Fibroblast of skin of right biceps (primary cell): ENCODE results near the gene DGKD.

Experiments used
- DNase-seq: peaks from one replicate; pipeline ENCODE4 v3.0.0-alpha.2; 2013

The DGKD gene

DNA sequence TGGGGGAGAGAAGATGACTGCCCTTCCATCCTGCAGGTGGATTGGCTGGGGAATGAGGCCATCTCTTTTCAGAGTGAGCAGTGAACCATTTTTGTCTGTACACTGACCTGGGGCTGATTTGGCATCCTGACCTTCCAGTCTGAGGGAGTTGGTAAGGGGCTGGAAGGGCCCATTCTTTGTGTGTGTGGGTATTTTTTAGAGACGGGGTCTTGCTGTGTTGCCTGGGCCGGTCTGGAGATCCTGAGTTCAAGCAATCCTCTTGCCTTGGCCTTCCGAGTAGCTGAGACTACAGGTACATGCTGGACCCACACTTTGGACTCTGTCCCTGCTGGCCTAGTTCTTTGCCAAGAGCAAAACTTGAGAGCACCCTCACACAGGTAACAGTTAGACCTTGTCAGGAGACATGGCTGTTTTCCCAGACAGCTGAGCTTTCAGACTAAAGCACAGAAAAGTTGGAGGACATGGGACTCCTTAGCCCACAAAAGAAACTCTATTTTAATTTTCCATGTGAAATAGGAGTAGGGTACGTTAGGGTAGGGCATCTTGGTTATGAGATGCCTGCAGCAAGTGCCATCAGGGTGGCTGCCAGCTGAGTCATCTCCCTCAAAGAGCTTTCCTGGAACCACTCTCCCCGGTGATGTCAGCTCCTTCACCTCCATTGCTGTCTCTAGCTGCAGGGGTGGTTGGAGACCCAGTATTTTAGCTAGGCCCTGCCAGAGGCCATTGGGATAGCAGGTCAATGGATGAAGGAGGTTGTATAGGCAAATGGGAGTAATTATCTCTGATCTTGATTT is 60.7 kb downstream of the DGKD start:
- DNase-seq: peak; percentile 19

DNA sequence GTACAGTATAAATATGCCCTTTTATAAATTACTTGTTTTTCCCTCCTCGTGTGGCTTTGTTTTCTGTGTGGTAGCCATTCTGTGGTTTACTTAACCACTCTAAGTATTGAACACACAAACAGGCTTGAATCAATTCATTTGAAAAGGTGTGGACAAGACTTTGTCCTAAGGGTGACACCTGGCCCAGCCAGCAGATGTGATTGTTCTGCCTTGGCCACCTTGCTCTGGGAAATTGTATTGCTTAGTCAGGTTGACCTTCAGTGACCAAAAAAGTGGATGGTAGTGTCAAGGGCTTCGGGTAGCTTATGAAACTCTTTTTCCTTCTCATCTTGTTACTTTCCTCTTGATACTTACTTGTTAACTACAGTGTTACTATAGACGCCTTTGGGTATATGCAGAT is 61.9 kb downstream of the DGKD start:
- no peak for DNase-seq

DNA sequence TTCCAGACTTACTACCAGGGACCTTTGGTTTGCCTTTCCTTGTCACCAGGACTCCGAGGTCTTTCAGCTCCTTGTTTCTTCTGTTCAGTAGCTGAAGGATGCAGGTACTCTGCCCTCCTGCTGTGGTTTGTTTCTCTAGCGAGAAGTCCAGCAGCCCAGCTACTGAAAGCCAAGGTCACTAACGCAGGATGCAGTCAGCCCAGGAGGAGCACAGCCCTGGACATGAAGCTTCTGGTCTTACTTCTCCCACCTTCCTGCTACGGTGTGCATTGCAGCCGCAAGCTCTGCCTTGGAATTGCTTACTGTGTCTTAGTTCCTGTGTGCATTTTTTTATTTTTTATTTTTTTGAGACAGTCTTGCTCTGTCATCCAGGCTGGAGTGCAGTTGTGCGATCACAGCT is 62.4 kb downstream of the DGKD start:
- DNase-seq: no peak

DNA sequence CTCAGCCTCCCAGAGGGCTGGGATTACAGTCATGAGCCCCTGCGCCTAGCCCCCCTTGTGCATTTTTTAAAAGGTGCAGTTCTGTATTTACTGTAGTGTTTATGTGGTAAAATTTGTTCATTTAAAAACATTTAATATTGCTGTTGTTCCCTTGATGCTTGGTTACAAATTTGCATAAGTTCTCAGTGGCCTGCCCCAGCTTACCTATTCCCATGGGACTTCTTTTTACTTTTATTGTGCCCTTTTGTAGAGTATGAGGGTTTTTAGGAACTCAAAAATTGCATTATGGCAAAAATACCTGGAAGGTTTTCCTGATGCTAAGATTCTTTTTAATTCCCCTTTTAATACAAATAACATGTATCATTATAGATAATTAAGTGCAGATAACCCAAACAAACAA is 63.0 kb downstream of the DGKD start:
- no peak for DNase-seq

DNA sequence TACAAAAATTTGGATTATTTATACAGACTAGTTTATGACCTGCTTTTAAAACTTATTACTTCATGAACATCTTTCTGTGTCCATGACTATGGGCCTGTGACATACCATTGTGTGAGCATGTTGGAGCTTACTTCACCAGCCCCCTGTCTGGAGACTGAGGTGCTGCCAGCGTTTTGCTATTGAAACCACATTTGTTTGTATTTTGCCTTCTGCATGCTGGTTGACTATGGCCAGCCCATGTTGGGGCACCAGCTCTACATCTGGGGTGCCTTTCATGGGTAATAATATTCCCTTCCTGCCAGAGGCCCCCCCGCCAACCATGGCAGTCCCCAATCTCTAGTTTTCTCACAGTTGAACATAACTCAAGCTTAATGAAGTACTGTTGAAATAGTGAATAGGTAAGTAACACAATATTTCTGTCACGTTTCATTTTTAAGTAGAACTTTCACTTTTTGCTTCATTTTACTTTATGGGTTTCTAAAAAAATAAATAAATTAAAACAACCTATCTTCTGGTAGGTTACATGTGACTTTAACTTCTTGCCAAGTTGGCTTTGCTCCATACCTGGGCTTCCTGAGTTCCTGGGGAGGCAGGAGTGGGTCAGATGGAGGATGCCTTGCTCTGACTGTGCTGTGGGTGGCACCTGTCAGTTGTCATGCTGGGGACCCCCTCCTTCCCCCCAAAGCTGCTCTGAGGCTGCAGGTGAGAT is 63.9 kb downstream of the DGKD start:
- no peak for DNase-seq

DNA sequence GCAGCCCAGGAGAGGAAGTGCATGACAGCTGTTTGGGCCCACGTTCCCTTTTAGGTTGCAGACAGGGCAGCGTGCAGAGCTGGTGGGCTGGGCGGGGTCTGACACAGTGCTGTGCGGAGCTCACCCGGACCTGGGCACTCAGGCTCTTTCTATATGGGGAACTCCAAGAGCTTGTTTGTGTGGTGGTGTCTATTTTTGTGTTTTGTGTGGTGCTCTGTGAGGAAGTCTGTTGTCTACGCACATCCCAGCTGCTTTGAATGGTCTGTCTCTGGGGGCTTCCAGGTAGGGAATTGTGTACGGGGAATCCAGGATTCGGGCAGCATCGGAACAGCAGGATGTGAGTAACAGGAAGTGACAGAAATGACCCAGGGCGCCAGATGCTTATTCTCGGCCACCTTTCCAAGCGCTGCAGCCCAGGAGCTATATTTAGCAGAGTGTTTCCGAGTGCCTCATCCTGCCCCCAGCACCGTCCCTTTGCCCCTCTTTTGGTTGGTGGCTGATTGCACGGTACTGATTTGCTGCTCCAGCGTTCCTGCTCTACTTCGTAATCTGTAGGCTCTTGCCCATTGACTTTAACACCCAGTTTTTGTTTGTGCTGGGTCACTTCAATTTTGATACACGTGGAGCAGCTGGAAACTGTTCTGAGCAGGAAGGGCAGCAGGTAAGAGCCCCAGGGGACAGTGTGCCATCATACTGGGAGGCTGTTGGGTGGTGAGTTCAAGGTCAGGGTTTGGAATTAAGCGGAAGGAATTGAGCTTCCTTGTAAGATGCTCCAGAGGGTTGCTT is 64.7 kb downstream of the DGKD start:
- peak; percentile 59 for DNase-seq

DNA sequence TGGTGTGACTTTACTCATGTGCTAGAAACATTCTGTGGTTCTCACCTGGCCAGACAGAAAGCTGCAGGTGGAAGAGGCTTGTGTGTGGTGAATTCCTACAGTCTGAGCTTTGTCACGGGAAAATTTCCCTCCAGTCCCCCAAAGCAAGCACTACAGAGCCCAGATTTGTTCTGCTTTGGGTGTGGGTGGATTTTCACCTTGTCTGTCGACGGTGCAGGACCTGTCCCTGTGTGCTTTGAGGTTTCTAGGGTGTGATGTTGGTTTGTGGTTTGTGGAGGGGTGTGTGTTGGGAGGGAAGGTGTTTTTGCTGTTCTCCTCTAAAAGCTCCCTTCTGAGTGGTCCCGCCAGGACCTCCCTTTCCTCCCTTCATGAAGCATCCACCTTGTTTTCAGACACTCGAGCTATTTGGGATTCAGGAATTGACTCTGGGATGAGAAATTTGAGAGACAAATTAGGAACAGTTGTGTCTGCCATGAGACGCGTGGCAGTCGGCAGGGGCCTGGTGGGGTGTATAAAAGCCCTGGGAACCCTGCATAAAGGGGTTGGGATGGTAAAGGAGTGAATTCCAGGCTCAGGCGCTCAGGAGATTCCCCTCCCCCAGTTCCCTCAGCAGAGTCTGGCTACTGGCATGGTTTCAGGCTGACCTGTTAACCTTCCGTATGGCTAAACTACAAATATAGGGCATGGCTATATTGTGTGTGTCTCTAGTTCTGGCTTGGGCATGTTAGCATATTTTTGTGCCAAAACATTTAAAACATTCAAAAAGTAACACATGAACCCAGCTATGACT is 65.5 kb downstream of the DGKD start:
- peak; percentile 7 for DNase-seq

DNA sequence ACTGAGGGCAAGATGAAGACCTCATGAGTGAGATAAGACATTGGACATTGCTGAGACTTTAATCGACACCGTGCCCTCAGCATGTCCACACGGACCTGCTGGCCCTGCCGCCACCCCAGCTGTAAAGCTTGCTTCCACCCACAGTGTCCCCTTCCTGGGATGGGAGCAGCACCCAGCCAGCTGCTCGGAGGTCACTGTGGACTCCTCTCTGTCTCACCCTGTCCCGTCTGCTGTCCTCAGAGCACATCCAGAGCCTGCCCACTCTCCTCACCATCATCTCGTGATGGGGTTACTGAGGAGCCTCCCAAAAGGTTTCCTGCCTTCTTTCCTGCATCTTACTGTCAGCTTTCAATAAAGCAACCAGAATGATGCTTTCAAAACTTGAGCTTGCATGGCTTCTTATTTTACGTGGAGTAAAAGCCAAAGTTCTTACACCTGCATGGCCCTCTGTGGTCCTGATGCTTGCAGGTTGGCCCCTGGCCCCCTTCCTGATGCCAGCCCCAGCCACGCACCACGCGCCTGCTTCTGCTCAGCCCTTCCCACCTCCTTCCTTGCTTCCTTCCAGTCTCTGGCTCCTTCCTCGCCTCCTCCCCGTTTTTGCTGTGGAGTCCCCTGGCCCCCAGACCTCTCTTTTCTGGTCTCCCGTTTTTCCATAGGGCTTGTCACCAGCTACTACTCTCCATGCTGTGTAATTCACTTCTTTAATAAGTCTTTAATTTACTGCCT is 67.0 kb downstream of the DGKD start:
- no peak for DNase-seq

DNA sequence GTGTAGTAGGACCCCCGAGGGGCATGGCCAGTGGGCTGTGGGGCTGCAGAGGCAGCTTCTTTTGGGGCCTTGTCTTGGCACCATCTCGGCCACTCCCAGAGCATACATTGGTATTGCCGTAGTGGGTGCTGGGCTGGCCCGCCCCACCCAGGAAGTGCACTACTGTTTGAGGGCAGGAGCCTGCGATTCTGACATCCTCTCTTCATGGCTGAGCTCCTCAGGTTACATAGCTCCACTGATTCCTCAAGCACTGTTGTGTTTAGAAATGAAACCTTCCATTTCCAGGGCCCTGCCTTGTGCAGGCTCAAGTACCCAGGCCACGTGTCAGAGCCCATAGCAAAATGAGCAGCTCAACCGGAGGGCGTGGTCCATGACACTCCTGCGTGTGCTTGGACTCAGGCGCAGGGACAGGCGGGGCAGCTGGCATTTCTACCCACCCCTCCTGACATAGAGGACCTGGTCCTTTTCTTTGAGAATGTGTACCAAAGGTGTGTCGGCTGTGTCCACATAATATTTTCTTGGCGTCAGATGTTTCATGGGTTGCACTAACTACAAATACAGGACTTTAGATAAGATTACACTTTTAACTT is 67.9 kb downstream of the DGKD start:
- no peak for DNase-seq

DNA sequence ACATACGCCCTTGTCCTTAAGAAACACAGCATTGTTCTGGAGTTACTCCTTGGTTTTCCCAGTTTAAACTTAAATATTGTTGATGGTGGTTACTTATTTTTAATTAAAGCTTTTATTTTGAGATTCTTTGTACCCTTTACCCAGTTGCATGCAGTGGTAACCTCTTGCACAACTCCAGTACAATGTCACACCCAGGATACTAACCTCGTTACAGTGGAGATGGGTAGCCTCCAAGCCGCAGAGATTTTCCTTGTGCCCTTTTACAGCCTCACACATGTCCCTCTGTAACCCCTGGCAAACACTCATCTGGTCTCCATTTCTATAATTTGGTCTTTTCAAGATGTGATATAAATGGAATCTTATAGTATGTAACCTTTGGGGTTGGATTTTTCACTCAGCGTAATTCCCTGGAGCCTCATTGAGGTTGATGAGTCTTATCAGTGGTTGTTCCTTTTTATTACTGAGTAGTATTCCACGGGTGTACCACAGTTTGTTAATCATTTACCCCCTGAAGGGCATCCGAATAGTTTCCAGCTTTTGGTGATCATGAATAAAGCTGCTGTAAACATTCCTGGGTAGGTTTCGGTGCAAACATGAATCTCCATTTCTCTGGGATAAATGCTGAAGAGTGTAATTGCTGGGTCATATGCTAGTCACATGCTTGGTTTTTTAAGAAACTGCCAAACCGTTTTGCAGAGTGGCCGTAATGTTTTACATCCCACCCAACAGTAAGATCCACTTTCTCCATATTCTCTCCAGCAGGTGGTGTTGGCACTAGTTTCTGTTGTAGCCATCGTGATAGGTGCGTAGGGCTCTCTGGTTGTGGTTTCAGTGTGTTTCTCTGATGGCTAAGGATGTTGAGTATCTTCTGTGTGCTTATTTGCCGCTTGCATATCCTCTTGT is 68.6 kb downstream of the DGKD start:
- no peak for DNase-seq

DNA sequence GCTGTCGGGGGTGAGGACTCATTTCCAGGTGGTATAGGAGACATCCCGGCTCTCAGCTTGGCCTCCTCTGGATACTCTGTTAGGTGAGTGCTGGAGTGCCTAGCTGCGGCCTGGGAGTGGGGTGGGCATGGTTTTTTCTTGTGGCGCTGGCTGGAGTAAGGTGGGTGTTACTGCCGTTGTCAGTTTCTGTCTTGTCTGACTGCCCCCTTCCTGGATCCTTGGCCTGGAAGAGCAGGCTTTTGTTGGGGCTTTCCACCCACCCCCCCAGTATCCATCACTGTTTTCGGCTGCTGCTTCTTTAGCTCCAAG is 69.2 kb downstream of the DGKD start:
- no peak for DNase-seq

DNA sequence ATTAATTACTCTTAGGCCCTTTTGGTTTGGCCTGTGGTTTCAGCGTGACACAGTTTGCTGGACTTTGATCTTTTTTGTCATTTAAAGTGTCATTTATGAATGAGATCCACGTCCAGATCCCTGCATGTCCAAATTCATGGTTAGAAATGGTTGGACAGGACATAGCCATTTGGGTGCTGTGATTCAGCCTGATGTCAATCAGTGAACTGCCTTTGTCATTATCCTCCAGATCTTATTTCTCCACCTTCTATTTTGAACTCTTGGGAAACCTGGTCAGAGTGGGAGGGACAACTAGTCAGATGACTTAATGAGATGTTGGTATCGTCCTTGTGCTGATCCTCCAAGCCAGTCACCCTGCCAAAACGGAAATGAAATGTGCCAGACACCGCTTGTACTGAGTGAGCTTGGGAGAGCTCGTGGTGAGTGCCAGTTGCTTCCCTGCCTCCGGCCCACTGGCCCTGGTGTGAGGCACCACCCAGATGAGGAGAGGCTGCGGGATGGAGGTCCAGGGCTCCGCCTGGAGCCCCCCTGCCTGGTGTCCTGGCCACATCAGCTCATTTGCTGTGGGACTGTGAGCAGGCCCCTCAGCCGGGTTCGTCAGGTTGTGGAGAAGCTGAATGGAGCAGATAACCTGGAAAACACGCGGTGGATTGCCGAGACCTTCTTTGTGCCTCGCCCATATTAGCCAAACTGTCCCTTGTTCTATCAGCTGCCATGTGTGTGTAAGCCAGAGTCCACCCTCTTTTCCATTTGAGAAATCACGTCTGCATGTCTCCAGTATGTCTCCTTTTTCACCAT is 70.1 kb downstream of the DGKD start:
- DNase-seq: no peak

DNA sequence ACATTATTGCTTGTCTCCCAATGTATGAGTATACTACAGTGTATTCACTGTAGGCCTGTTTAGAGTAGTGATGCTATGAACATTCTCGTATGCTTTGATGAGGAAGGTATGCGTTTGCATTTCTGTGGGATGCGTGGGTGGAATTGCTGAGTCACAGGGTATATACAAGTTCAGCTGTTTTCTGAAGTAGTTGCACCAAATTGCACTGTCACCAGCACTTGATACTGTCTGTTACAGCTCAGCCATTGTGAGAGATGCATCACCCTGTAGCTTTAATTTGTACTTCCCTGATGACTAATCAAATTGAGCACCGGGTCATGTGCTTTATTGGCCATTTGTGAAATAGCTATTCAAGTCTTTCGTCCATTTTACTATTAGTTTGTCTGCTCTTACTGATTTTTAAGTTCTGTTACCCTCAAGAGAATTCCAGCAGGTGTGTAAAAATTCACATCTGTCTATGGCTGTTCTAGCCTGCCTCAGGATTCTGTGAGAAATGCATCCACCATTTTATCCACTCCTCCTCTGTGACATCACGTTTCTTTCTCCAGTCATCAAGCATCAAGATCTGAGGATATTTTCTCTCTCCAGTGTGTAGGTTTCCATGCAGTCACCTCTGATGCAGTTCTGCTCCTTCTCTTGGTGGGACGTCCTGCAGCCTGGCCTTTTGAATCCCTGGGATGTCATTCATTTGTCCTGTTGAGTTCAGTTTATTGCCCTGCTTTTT is 72.5 kb downstream of the DGKD start:
- DNase-seq: peak; percentile 89

DNA sequence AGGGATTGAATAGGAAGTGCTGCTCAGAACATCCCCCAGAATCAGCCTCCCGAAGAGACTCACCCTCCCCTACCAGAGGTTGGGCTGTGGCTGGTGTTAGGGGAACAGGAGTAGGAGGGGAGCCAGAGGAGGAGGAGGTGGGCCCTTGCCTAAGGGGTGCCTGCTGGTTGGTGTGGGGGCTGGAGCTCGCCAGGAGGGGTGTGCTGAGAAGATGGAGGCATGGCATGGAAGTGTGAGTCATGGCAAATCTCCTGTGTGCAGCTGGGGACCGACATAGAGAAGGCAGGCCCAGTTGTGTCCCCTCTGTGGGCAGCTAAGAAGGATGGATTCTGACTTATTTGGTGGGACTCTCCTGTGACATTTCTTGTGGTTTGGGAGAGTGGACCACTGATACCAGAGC is 73.7 kb downstream of the DGKD start:
- no peak for DNase-seq

DNA sequence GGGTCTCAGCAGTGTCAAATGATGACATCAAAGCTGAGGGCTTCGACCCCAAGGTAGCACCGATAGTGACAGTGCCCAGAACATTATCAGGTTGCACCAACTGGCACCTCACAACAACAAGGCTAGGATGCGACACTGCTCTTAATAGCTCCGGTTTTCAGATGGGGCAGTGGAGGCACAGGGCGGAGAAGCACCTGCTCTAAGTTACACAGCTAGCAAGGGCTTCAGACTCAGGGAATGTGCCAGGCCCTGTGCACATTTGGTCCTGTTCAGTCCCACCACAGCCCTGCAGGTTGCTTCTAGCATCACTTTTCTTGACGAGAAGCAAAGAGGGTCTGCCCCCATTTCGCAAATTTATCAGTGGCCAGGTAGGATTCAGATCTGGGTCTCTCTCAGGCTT is 74.1 kb downstream of the DGKD start:
- DNase-seq: no peak

DNA sequence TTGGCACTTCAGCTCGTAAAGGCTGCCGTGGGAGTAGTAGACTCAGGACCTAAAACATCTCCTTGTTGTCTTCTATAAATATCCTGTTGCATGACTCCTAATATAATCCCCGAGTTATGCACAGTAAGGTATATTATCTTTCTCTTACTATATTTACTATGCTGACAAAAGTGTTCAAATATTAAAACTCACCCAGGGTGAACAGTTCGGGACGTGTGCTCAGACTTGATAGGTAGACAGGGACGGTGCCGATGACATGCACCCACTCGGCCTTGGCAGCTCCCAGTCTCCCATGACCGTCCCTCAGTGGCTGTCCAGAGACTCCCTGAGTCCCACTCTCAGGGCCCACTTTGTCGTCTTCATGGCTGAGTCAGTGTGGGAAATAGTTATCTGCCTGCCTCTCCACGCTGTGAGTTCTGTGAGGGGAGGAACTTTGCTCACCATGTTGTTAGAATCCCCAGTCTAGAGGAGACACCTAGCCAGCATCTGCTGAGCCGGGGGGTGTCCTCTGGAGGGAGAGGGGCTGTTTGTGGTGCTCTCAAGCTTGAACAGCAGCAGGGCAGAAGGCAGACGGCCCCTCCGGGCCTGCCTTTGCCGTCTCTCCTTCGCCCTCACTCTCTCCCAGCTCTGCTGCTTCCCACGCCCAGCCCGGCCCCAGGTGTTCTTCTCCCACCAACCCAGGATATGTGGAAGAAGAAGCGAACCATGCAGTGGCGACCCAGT is 75.0 kb downstream of the DGKD start:
- no peak for DNase-seq

DNA sequence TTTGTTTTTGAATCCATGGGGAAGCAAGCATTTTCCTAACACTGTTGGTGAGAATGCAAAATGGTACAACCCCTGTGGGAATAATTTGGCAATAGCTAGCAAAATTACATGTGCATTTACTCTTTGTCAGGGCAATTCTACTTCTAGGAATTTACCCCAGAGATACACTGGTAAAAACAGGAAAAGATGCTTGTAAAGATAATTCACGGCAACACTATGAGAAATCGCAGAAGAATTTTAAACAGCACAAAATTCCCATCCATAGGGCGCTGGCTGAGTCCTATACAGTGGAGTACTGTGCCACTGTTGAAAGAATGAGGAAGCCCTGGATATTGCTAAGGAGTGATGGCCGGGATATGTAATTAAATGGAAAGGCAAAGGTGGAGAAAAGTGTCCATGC is 75.8 kb downstream of the DGKD start:
- DNase-seq: peak; percentile 63

DNA sequence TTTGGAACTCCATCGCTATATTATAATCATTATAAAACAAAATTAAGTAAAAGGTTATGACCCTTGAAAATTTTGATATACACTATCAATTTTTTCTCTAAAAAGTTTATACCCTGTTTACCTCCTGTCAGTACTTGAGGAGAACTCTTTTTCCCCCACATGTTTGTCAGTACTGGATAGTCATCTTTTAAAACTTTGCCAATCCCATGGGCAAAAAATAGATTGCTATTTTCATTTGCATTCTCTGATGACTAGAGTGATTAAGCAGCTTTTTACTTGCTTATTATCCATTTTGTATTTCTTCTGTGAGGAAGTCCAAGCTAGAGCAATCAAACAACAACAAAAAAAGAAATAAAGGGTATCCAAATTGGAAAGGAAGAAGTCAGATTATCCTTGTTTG is 76.4 kb downstream of the DGKD start:
- no peak for DNase-seq

DNA sequence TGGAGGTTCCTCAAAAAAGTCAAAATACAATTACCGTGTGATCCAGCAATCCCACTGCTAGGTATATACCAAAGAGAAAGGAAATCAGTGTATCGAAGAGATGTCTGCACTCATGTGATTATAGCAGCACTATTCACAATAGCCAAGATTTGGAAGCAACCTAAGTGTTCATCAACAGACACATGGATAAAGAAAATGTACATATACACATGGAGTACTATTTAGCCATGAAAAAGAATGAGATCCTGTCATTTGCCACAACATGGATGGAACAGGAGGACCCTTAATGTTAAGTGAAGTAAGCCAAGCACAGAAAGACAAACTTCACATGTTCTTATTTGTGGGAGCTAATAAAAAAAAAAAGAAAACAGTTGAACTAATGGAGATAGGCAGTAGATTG is 78.7 kb downstream of the DGKD start:
- DNase-seq: no peak
